GM21528 (cell line): ENCODE data around the gene MYO18A.
A peak's percentile ranks its signal among the peaks of the same experiment; 100 is the strongest.
"Not testable (repeated sequence)": the region's sequence is repeated elsewhere in the genome, so short reads cannot be mapped to it uniquely, and the experiment has no call there.

Experiments used
- ATAC-seq: cut with Tn5 transposase; IDR thresholded peaks from one replicate; pipeline ENCODE4 v1.9.1; 2021; ENCODE audit warnings: mild to moderate bottlenecking, moderate library complexity; ENCODE audit not compliant: unreplicated experiment, low FRiP score

The MYO18A gene

GRCh38 chr17:29148790-29149430, 31.3 kb downstream of the MYO18A start:
- peak; percentile 75 for ATAC-seq

GRCh38 chr17:29148257-29148789, 31.9 kb downstream of the MYO18A start:
- no peak for ATAC-seq

- no peak for ATAC-seq
Observed at GRCh38 chr17:29147682-29148081, 32.5 kb downstream of the MYO18A start.

- not testable (repeated sequence) for ATAC-seq
Observed at GRCh38 chr17:29147228-29147627, 33.0 kb downstream of the MYO18A start.

- no peak for ATAC-seq
Observed at GRCh38 chr17:29146369-29146972, 33.7 kb downstream of the MYO18A start.

- ATAC-seq = no peak
Observed at GRCh38 chr17:29145289-29146073, 34.7 kb downstream of the MYO18A start.

GRCh38 chr17:29143894-29144293, 36.3 kb downstream of the MYO18A start:
- no peak for ATAC-seq

- ATAC-seq = no peak
Observed at GRCh38 chr17:29141514-29141876, 38.7 kb downstream of the MYO18A start.

- peak; percentile 13 for ATAC-seq
Observed at GRCh38 chr17:29140631-29141513, 39.3 kb downstream of the MYO18A start.

GRCh38 chr17:29140051-29140621, 40.1 kb downstream of the MYO18A start:
- ATAC-seq = peak; percentile 51

- no peak for ATAC-seq
Observed at GRCh38 chr17:29138971-29139691, 41.1 kb downstream of the MYO18A start.

GRCh38 chr17:29138184-29138955, 41.8 kb downstream of the MYO18A start:
- ATAC-seq = no peak

GRCh38 chr17:29136998-29137730, 43.0 kb downstream of the MYO18A start:
- no peak for ATAC-seq

- no peak for ATAC-seq
Observed at GRCh38 chr17:29135464-29135863, 44.7 kb downstream of the MYO18A start.

- ATAC-seq = no peak
Observed at GRCh38 chr17:29133121-29133713, 47.0 kb downstream of the MYO18A start.

- ATAC-seq = no peak
Observed at GRCh38 chr17:29131814-29132682, 48.1 kb downstream of the MYO18A start.

GRCh38 chr17:29129731-29130130, 50.5 kb downstream of the MYO18A start:
- ATAC-seq = no peak
